Muscle layer of duodenum (tissue), 2 donors: ENCODE data around the gene NMNAT1.
A peak's percentile ranks its signal among the peaks of the same experiment; 100 is the strongest.

Source experiments
- H3K27ac ChIP-seq: one replicate; pipeline ENCODE4 v1.7.0; 2013; ENCODE audit warnings: mild to moderate bottlenecking, low read length
- H3K27me3 ChIP-seq: one replicate; pipeline ENCODE4 v1.7.0; 2013; ENCODE audit warnings: low read depth, mild to moderate bottlenecking, control low read depth, low read length
- H3K36me3 ChIP-seq, 2 donors: one replicate each; pipeline ENCODE4 v1.7.0; 2013; ENCODE audit warnings: low read length in 2 of 2, control low read depth in 1 of 2, mild to moderate bottlenecking in 1 of 2; ENCODE audit not compliant: insufficient read depth in 2 of 2, control insufficient read depth in 1 of 2
- H3K4me1 ChIP-seq, 2 donors: one replicate each; pipeline ENCODE4 v1.7.0; 2013; ENCODE audit warnings: low read length in 2 of 2, mild to moderate bottlenecking in 2 of 2, control low read depth in 1 of 2, moderate library complexity in 1 of 2; ENCODE audit not compliant: insufficient read depth in 2 of 2, control insufficient read depth in 1 of 2
- H3K4me3 ChIP-seq, 2 donors: one replicate each; pipeline ENCODE4 v1.7.0; 2013; ENCODE audit warnings: low read length in 2 of 2, low read depth in 1 of 2, mild to moderate bottlenecking in 1 of 2
- H3K9me3 ChIP-seq, 2 donors: one replicate each; pipeline ENCODE4 v1.7.0; 2013; ENCODE audit warnings: low read length in 2 of 2, control low read depth in 1 of 2, mild to moderate bottlenecking in 1 of 2; ENCODE audit not compliant: control insufficient read depth in 1 of 2
- donor health status: healthy.

Gene NMNAT1

GRCh38 chr1:9927259-9927658 lies 16.0 kb upstream of the NMNAT1 start:
- H3K27ac ChIP-seq: no peak overlapping the region
- no peaks in the 10 kb centered on the region for H3K27me3 ChIP-seq
- no peak overlapping the region for H3K4me3 ChIP-seq
- H3K36me3 ChIP-seq: peaks cover 11 to 17% of the 10 kb centered on the region in 2 donors
- H3K4me1 ChIP-seq: no peaks in the 10 kb centered on the region
- H3K9me3 ChIP-seq: no peaks in the 10 kb centered on the region

- H3K36me3 ChIP-seq: peaks cover 20 to 31% of the 10 kb centered on the region in 2 donors
- H3K27me3 ChIP-seq: no peaks in the 10 kb centered on the region
- no peak overlapping the region for H3K4me3 ChIP-seq
- no peaks in the 10 kb centered on the region for H3K9me3 ChIP-seq
- no peaks in the 10 kb centered on the region for H3K4me1 ChIP-seq
- H3K27ac ChIP-seq: no peak overlapping the region
These were observed 13.6 kb upstream of the NMNAT1 start for GRCh38 chr1:9929431-9930385.

- H3K36me3 ChIP-seq: peaks cover 0 to 15% of the 10 kb centered on the region in 2 donors
- peak overlapping the region; percentile 95 to 99 for H3K4me3 ChIP-seq
- peak overlapping the region; percentile 100 for H3K27ac ChIP-seq
- H3K27me3 ChIP-seq: no peaks in the 10 kb centered on the region
- H3K9me3 ChIP-seq: no peaks in the 10 kb centered on the region
- H3K4me1 ChIP-seq: peaks cover 4 to 24% of the 10 kb centered on the region in 2 donors
These were observed 806 bp upstream of the NMNAT1 start for GRCh38 chr1:9942399-9942938.

GRCh38 chr1:9946315-9946714 lies 3.0 kb downstream of the NMNAT1 start:
- Histone ChIP-seq H3K36me3 (peaks cover 0 to 16% of the 10 kb centered on the region in 2 donors), H3K27me3 (no peaks in the 10 kb centered on the region), H3K9me3 (no peaks in the 10 kb centered on the region), H3K4me3 (no peak overlapping the region), H3K27ac (no peak overlapping the region), H3K4me1 (peaks cover 4 to 27% of the 10 kb centered on the region in 2 donors)

- Histone ChIP-seq H3K9me3 (no peaks in the 10 kb centered on the region), H3K36me3 (no peaks in the 10 kb centered on the region), H3K4me1 (no peaks in the 10 kb centered on the region), H3K4me3 (no peak overlapping the region), H3K27ac (no peak overlapping the region), H3K27me3 (no peaks in the 10 kb centered on the region)
These were observed 14.5 kb downstream of the NMNAT1 start for GRCh38 chr1:9957726-9958125.

GRCh38 chr1:9960011-9960410 lies 16.7 kb downstream of the NMNAT1 start:
- Histone ChIP-seq H3K27me3 (no peaks in the 10 kb centered on the region), H3K4me1 (no peaks in the 10 kb centered on the region), H3K36me3 (no peaks in the 10 kb centered on the region), H3K9me3 (no peaks in the 10 kb centered on the region), H3K27ac (no peak overlapping the region), H3K4me3 (no peak overlapping the region)

GRCh38 chr1:9960706-9961562 lies 17.7 kb downstream of the NMNAT1 start:
- no peaks in the 10 kb centered on the region for H3K4me1 ChIP-seq
- H3K36me3 ChIP-seq: no peaks in the 10 kb centered on the region
- no peaks in the 10 kb centered on the region for H3K9me3 ChIP-seq
- no peak overlapping the region for H3K27ac ChIP-seq
- H3K27me3 ChIP-seq: no peaks in the 10 kb centered on the region
- H3K4me3 ChIP-seq: no peak overlapping the region

GRCh38 chr1:9984253-9984652 lies 41.0 kb downstream of the NMNAT1 start:
- no peaks in the 10 kb centered on the region for H3K9me3 ChIP-seq
- no peak overlapping the region for H3K4me3 ChIP-seq
- no peaks in the 10 kb centered on the region for H3K27me3 ChIP-seq
- no peaks in the 10 kb centered on the region for H3K4me1 ChIP-seq
- H3K36me3 ChIP-seq: peaks cover 13 to 27% of the 10 kb centered on the region in 2 donors
- H3K27ac ChIP-seq: no peak overlapping the region

- Histone ChIP-seq H3K27me3 (no peaks in the 10 kb centered on the region), H3K36me3 (peaks cover 13 to 27% of the 10 kb centered on the region in 2 donors), H3K27ac (no peak overlapping the region)
These were observed 41.7 kb downstream of the NMNAT1 start for GRCh38 chr1:9985001-9985400.

GRCh38 chr1:9989773-9990172 lies 46.5 kb downstream of the NMNAT1 start:
- no peaks in the 10 kb centered on the region for H3K4me1 ChIP-seq
- H3K36me3 ChIP-seq: no peaks in the 10 kb centered on the region
- no peak overlapping the region for H3K27ac ChIP-seq
- H3K4me3 ChIP-seq: no peak overlapping the region
- no peaks in the 10 kb centered on the region for H3K27me3 ChIP-seq
- H3K9me3 ChIP-seq: no peaks in the 10 kb centered on the region

More at GRCh38 chr1:9985001-9985400, 41.7 kb downstream of the NMNAT1 start:
- H3K4me3 ChIP-seq: no peak overlapping the region
- H3K9me3 ChIP-seq: no peaks in the 10 kb centered on the region
- H3K4me1 ChIP-seq: no peaks in the 10 kb centered on the region

GRCh38 chr1:9990944-9991343 lies 47.7 kb downstream of the NMNAT1 start:
- Histone ChIP-seq H3K4me1 (no peaks in the 10 kb centered on the region), H3K4me3 (no peak overlapping the region), H3K27ac (no peak overlapping the region), H3K36me3 (no peaks in the 10 kb centered on the region), H3K27me3 (no peaks in the 10 kb centered on the region), H3K9me3 (no peaks in the 10 kb centered on the region)
